HG03097 (cell line): ENCODE results near the gene GSPT1.

Experiments
- ATAC-seq: cut with Tn5 transposase; IDR thresholded peaks from one replicate; pipeline ENCODE4 v1.9.1; 2021; ENCODE audit not compliant: unreplicated experiment, low FRiP score

GSPT1 gene

DNA sequence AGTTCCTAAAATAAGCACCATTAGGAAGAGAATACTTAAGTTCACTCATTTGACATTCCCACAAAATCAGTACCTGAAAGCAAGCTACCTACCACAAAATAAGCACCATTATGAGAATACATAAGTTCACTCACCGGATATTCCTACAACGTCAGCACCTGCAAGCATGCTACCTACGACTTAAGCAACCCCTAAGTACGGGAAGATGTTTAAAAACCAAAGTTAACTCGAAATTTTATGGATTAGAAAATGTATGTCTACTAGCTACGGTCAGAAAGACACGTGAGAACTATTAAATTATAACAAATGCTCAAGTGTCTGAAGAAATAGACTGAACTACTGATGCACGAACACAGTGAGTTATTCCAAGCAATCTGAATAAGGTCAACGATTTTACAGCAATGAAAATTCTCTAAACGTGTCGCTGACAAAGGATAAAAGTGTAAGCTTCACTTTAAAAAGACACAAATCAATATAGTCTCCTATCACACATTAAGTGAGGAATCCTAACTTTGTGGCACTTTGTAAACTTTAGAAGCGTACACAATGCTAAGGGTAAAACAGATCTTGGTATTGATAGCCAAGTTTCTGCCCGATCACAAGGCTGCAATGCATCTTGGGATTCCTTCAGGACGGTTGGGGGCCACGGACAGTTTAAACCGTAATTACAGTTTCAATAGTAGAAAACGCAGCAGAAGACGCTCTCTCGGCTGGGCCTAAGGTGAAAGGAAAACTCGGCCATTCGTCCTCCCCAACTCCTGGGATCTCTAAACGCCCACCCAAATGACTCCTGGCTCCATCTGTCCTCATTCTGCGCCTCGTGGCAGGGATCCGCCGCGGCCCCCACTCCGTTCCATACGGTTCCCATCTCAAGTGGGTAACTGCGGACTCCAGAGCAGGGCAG, 1.3 kb downstream of the GSPT1 start:
- peak; percentile 6 for ATAC-seq

DNA sequence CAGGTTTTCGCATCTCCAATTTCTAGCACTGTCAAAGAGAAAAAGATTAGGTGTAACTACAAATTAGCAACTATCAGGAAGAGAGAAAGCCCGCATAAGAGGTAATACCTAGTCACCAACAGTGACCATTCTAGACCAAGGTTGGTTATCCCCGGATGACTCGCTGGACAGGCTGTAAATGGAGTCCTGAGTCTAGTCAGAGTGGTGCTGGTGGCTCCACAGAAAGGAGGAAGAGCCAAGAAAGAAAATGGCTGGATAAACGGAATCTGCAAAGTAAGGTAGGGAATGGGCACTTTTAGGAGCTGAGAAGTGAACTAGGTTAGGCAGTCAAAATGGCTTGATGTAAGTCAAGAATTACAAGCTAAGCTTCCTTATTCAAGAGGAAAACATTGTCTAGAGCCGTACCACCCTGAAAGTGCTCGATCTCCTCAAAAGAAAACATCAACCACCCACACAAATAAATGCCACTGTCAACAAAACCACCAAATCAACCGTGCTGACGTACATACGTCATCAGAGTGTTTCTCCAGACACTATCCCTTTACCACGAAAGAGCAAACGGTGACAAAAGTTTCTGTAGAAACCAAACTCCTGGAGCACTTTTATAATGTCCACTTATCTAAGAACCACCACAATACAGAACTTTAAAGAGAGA, 2.2 kb downstream of the GSPT1 start:
- ATAC-seq, result no peak

DNA sequence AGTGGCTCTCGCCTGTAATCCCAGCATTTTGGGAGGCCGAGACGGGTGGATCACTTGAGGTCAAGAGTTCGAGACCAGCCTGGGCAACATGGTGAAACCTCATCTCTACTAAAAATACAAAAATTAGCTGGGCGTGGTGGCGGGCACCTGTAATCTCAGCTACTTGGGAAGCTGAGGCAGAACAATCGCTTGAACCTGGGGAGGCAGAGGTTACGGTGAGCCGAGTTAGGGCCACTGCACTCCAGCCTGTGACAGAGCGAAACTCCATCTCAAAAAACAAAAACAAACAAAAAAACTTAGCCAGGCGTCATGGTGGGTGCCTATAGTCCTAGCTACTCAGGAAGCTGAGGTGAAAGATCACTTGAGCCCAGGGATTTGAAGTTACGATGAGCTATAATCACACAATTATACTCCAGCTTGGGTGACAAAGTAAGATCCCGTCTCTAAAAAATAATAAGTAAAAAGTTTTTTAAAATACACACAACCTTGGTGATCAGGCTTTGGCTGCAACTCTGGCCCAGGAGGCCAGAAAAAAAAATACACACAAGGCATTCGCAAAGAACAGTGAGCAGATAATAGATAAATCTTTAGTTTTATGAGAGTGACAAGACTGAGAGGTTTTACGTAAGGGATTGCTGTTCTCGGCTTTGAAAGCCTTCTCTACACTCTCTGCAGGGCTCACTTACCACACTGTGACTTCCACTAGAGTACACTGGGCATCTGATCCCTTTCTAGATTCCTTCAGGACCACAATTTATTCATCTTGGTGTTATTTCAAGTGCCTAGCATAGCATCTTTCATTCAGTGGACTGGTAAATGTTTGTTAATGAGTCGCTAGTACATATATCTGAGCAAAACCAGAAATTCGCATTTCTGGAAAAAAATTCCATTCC, 5.9 kb downstream of the GSPT1 start:
- ATAC-seq, result no peak

DNA sequence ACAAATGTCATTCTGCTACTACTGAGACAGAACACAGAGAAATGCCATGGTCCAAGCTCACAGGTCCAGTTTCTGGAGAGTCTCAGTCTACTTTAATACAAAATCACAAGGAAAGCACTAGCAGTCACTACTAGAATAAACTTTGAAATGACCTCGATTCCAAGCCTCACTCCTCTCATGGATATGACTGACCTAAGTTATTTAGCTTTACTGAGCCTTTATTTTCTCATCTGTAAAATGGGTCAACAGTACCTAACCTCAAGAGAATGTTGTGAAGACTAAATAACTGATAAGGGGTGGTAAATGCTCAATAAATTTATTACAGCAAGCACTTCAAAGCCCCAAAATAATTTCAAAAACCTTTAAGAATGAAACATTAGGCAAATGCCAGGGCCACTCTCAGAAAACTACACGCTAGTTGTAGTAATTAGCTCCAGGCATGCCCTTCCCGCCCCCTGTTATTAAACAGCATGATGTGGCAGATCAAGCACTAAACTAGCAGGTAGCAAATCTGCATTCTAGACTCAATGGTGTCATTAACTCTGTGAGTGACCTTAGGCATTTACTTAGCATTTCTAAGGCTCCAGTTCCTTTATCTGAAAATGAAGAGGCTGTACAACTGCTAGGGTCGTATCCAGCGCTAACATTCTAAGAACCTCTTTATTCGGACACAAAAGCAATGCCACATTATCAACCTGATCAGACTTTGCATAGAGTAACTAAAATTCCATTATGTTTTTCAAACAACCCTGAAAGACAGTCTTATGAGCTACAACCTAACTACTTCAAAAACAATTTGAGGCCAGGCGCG, 8.4 kb downstream of the GSPT1 start:
- no peak for ATAC-seq

DNA sequence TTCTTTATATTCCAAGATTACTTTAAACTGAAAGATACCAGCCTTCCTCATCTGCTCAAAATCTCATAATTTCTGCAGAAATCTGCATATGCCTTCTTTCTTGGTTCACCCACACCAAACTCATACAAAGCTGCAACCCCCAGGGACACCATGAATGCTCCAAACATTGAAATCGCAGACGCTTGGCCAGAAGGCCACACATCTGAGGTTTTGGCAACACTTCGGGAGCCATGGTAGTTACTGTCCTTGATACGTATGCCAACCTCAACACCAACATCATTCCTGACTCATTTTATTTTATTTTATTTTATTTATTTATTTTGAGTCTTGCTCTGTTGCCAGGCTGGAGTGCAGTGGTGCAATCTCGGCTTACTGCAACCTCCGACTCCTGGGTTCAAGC, 11.8 kb downstream of the GSPT1 start:
- ATAC-seq, result no peak

DNA sequence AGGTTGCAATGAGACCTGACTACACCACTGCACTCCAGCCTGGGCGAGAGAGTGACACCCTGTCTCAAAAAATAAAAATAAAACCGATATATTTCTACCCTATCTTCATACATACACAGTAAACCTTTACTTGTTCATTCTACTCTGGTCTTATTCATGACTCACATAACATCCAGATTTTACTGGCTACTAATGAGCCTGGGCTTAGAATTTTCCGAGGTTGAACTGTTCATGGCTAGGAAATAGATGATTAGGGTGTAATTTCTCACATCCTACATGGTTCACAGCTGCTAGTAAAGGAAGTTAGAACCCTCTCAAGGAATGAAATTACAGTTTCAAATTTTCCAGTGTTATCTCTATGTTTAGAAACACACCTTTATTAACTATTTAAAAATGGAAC, 14.7 kb downstream of the GSPT1 start:
- no peak for ATAC-seq

DNA sequence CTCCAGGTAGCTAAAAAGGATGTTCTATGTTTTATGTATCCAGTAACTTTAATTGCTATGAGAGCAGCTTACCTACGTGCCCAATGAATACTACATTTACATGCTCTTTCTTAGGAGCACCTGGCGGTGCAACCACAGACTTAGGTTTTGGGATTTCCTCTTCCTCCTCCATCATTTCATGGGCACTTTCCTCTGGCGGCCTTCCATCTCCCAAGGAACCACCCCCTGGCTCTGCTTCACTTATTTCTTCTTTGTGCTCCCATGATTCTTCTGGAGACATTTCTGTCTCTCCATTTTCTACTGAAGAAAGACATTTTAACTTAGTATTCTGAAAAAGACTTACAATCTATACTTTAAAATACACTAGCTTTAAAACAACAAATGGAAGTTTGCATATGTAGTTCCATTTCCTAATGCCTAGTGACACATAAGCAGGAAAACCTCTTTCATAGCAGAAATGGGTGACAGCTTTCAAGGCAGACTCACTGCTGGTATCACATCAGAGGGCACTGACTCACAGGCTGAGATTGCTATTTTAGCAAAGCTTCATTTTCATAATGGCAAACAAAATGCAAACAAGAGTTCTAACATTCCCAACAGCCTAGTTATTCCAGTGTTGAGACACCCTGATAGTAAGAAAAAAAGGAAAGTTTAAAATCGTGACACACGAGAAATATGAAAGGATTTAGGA, 19.1 kb downstream of the GSPT1 start:
- ATAC-seq, result no peak

DNA sequence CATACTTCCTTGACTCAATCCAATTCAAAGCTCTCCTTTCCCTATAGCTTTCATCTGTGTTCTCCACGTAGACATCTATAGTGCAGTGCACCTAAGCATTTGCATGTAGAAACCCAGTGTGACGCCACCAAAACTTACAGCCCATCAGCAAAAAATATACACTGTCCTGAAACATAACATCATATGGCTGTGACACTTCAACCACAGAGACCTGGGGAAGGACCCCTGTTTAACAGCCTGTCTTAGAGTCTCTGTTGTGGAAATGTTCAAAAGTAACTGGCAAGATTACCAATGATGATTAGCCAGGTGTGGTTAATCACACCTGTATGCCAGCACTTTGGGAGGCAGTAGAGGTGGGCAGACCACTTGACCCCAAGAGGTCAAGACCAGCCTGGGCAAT, 22.2 kb downstream of the GSPT1 start:
- ATAC-seq, result no peak

DNA sequence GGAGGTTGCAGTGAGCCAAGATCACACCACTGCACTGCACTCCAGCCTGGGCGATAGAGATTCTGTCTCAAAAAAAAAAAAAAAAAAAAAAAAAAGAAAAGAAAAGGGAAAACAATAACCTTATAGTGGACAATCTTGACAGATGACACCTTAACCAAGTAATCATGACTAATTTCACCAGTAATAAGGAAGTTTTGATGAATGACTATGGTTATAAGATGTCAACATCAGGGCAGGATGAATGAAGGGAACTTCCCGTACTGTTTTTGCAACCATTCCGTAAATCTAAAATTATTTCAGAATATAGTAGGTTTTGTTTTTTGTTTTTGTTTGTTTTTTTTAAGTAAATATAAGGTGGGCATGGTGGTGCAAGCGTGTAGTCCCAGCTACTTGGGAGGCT, 23.0 kb downstream of the GSPT1 start:
- no peak for ATAC-seq

DNA sequence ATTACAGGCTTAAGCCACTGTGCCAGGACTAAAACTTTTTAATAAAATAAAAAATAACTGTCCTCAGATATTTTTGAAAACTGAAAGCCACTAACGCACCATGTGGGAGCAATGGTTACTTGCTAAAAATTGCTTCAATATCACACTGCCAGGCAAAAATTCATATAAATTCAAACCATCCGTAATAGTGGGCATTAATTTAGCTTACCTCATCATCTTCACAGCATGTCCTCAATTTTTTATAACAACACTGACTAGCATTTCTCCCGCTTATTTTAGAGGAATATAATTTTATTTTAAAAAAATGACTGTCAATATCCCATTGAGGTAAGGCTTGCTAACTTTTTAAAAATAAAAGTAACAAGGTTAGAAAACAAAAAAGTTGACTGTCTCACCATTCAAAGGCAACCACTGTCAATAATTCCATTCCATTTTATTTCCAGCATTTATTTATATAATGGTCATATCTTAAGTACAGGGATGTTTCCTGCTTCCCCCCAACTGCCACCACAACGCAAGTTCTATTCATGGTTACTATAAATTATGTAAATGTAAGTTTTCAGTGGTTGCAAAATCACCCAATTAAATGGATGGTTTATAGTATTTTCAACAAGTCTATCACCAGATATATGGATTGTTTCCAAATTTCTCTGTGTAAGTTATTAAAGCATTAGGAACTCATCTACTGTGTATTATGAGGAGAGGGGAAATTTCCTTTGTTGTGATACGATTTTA, 25.4 kb downstream of the GSPT1 start:
- ATAC-seq, result no peak

DNA sequence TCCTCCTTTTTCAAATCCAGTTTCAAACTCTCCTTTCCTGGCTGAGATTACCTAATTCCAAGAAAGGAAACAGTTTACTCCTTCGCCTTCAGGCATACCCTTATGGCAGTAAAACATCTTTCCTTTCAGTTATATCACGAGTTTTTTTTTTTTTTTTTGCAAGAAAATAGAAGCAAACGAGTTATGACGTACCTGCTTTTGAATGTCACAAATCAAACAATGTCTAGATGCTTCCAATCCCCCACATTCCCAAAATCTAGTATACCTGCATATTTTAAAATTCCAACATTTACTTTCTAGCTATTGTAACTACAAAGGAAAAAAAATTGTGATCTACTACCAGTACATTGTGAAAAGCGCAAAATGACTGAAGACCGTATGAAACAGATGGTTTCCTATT, 28.9 kb downstream of the GSPT1 start:
- no peak for ATAC-seq

DNA sequence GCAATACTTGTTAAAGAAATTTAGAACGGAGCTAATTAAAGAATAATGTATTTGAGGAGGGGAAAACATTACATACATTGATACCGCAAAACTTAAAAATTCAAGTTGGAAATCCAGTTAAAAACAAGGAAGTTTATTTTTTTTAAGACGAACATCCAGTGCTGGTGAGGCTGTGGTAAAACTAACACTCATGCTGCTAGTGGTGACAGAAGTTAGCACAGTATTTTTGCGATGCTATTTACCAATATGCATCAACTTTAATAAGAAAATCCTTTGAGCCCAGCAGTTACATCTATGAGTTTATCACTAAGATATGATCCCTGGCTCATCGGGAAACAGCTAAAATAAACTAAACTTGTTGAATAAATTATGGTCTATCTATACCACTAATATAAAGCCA, 31.7 kb downstream of the GSPT1 start:
- ATAC-seq, result no peak

DNA sequence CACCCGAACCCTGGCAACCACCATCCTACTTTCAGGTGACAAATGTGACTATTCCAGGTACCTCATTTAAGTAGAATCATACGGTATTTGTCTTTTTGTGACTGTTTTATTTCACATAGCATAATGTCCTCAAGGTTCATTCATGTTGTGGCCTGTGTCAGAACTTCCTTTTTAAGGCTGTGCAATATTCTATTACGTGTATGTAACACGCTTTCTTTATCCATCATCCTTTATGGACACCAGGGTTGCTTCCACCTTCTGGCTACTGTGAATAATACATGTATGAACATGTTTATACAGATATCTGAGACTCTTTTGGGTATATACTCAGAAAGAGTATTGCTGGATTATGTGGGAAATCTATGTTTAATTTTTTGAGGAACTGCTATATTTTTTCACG, 35.7 kb downstream of the GSPT1 start:
- no peak for ATAC-seq

DNA sequence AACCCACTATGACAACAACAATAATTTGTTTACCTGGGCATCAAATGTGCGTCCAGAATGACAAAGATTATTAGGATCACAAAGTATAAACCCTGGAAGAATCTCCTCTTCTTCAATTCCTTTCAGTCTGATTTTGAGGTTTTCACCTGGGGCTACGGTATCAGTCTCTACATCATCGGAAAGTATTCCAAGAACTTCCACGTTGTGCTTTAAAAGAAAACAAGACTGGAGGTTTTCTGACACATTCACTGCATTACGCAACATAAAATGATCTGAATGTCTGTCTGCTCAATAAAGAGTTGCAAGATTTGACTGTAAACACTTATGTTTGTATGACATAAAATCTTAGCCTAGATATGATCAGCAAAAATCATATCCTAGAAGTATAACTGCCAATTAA, 38.4 kb downstream of the GSPT1 start:
- ATAC-seq, result no peak

DNA sequence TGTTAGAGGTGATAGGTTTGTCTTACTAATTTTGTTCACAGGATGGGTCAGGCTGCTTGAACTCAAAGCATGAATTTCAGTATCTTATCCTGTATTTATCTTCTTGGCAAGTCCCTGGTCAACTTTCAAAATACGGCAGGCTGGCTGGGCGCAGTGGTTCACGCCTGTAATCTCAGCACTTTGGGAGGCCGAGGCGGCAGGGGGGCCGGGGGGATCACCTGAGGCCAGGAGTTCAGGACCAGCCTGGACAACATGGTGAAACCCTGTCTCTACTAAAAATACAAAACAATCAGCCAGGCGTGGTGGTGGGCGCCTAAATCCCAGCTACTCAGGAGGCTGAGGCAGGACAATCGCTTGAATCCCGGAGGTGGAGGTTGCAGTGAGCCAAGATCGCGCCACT, 39.5 kb downstream of the GSPT1 start:
- no peak for ATAC-seq

DNA sequence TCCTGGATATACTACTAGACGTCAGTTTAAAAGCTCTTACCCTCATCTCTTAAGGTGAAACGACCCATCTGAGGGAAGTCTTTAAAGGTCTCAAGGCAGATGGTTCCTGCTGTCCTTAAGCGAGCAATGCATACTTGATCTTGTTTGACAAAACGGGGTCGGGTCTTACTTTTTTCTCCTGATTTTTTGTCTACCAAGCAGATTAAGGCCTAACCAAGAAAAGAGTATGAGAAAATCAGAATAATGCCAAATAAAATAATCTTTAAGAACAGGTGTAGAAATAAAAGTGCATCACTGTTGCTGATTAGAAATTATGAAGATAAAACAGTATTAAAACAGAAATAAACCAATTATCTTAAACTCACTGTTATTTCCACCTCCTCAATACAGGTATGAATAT, 40.0 kb downstream of the GSPT1 start:
- no peak for ATAC-seq

DNA sequence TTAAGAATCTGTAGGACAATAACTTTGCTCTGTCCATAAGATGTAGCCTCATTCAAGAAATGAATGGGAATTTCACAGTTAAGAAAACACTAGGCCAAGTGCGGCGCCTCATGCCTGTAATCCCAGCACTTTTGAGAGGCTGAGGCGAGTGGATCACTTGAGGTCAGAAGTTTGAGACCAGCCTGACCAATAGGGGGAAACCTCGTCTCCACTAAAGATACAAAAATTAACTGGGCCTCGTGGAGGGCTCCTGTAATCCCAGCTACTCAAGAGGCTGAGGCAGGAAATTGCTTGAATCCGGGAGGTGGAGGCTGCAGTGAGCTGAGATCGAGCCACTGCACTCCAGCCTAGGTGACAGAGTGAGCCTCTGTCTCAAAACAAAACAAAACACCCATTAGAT, 44.6 kb downstream of the GSPT1 start:
- no peak for ATAC-seq

DNA sequence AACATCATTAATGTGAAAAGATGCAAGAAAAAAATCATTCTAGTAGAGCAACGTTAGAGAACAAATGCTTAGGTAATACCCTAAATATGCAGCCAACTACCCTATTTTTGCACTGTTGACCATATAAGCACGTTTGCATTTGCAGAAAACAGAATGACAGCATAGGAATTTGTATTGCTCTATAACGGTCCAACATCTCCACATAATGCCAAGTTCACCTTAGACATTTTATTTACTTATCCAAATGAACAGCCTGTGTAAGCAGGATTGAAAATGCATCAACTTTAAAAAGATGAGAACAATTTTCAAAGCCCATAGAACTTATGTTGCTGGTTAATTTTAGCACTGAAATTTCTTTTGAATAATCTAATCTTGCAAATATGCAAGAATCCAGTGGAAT, 45.4 kb downstream of the GSPT1 start:
- ATAC-seq, result no peak
